Measurements from ENCODE around the gene ING1.
"Not testable (repeated sequence)": the region's sequence is repeated elsewhere in the genome, so short reads cannot be mapped to it uniquely, and the experiment has no call there.

Gene ING1

DNA sequence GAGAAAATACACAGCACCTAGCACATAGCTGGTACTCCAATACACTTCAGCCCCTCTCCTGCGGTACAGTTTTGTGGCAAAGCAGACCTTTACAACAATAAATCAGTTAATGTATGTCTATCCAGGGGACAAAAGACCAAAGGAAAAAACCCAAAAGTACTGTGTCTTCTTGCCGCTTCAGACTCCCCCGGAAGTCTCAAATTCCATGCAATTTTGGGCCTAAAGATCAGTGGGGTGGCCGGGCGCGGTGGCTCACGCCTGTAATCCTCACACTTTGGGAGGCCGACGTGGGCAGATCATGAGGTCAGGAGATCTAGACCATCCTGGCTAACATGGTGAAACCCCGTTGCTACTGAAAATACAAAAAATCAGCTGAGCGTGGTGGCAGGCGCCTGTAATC lies 23.8 kb upstream of the ING1 start:
- TF ChIP-seq, protein P1, sequence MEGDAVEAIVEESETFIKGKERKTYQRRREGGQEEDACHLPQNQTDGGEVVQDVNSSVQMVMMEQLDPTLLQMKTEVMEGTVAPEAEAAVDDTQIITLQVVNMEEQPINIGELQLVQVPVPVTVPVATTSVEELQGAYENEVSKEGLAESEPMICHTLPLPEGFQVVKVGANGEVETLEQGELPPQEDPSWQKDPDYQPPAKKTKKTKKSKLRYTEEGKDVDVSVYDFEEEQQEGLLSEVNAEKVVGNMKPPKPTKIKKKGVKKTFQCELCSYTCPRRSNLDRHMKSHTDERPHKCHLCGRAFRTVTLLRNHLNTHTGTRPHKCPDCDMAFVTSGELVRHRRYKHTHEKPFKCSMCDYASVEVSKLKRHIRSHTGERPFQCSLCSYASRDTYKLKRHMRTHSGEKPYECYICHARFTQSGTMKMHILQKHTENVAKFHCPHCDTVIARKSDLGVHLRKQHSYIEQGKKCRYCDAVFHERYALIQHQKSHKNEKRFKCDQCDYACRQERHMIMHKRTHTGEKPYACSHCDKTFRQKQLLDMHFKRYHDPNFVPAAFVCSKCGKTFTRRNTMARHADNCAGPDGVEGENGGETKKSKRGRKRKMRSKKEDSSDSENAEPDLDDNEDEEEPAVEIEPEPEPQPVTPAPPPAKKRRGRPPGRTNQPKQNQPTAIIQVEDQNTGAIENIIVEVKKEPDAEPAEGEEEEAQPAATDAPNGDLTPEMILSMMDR (IDR thresholded peaks at IDR 0.05; ENCODE audit: low read depth, low read length): no peak
- no peak for TF ChIP-seq EZH2phosphoT487 (IDR thresholded peaks at IDR 0.05; ENCODE audit: low read depth)
- Histone ChIP-seq H3K9ac (ENCODE audit: low read length) (no peak overlapping the region), H3K36me3 (replicated peaks; ENCODE audit: low read depth, low read length) (peaks cover 27% of the 10 kb centered on the region)

DNA sequence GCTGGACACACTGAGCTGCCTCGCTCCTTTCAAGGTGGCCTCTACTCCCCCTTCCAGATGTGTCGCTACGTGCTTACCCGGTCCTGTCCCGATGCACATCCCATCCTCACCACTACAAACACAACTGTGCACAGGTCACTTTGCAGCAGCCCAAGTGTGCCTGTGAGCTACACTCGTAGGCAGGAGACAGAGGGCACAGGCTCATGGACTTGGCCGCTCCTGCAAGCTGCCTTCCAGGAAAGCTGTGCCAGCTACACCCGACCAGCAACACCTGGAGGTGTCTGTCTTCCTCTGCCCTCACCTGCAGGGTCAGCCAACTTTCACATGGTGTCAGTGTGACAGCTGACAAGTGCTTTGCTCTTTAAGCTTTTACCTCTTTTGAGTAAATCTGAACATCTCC lies 23.0 kb upstream of the ING1 start:
- no peaks in the 10 kb centered on the region; the same call in 1 of the 2 replicates for H3K79me2 ChIP-seq (ENCODE audit: low read length)
- H3K4me1 ChIP-seq (ENCODE audit: low read length): no peaks in the 10 kb centered on the region
- H4K20me1 ChIP-seq (ENCODE audit: insufficient read depth, low read length): 0 out of 2 replicates have a peak, but pooled peaks cover 3% of the 10 kb centered on the region
- H3K4me2 ChIP-seq (ENCODE audit: low read length): no peak overlapping the region
- no peak overlapping the region for H3K9ac ChIP-seq (ENCODE audit: low read length)
- peaks cover 23% of the 10 kb centered on the region for H3K36me3 ChIP-seq (replicated peaks; ENCODE audit: low read depth, low read length)
- H2AFZ ChIP-seq (ENCODE audit: low read depth, low read length): no peak overlapping the region
- H3K4me3 ChIP-seq (ENCODE audit: low read length): no peak overlapping the region
- H3K9me3 ChIP-seq (ENCODE audit: insufficient read depth, low read length): no peaks in the 10 kb centered on the region
- H3K27ac ChIP-seq (ENCODE audit: low read length): no peak overlapping the region
- H3K27me3 ChIP-seq (ENCODE audit: low read depth, low read length): no peaks in the 10 kb centered on the region
- no peak for TF ChIP-seq EZH2phosphoT487 (IDR thresholded peaks at IDR 0.05; ENCODE audit: low read depth)
- TF ChIP-seq, protein P1 (IDR thresholded peaks at IDR 0.05; ENCODE audit: low read depth, low read length): no peak

More for the DNA sequence above, 23.8 kb upstream of the ING1 start:
- Histone ChIP-seq H3K4me3 (ENCODE audit: low read length) (no peak overlapping the region), H3K4me2 (ENCODE audit: low read length) (no peak overlapping the region), H3K9me3 (ENCODE audit: insufficient read depth, low read length) (no peaks in the 10 kb centered on the region), H3K27me3 (ENCODE audit: low read depth, low read length) (no peaks in the 10 kb centered on the region), H2AFZ (ENCODE audit: low read depth, low read length) (no peak overlapping the region), H3K27ac (ENCODE audit: low read length) (no peak overlapping the region), H3K79me2 (ENCODE audit: low read length) (no peaks in the 10 kb centered on the region; the same call in 1 of the 2 replicates), H3K4me1 (ENCODE audit: low read length) (no peaks in the 10 kb centered on the region), H4K20me1 (ENCODE audit: insufficient read depth, low read length) (0 out of 2 replicates have a peak, but pooled peaks cover 3% of the 10 kb centered on the region)

DNA sequence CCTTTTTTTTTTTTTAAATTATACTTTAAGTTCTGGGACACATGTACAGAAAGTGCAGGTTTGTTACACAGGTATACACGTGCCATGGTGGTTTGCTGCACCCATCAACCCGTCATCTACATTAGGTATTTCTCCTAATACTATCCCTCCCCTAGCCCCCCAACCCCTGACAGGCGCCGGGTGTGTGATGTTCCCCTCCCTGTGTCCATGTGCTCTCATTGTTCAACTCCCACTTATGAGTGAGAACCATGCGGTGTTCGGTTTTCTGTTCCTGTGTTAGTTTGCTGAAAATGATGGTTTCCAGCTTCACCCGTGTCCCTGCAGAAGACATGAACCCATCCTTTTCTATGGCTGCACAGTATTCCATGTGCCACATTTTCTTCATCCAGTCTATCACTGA lies 17.7 kb upstream of the ING1 start:
- not testable (repeated sequence) for H3K27ac ChIP-seq (ENCODE audit: low read length); H3K4me2 ChIP-seq (ENCODE audit: low read length); H3K9ac ChIP-seq (ENCODE audit: low read length); H3K27me3 ChIP-seq (ENCODE audit: low read depth, low read length); H3K4me3 ChIP-seq (ENCODE audit: low read length); H4K20me1 ChIP-seq (ENCODE audit: insufficient read depth, low read length); H2AFZ ChIP-seq (ENCODE audit: low read depth, low read length); H3K9me3 ChIP-seq (ENCODE audit: insufficient read depth, low read length); H3K4me1 ChIP-seq (ENCODE audit: low read length); H3K79me2 ChIP-seq (ENCODE audit: low read length)
- peaks cover 42% of the 10 kb centered on the region for H3K36me3 ChIP-seq (replicated peaks; ENCODE audit: low read depth, low read length)

DNA sequence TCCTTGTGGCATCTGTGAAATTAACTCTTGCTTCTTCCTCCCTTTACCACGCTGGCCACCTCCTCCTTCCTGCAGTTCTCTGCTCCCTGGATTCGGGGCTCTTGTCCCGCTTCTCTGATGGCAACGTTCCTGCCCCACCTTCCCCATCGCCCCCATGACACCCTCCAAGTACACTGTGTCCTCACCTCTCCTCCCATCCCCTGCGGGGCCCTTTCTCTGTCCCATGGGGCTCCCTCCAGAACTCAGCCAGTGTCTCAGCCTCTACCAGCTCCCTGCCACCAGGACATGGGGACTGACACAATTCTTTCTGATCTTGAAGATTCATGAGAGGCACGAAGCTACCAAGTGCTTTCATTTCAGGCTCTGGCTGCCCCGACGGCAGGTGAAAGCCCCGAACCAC lies 16.7 kb upstream of the ING1 start:
- no peaks in the 10 kb centered on the region for H3K27me3 ChIP-seq (ENCODE audit: low read depth, low read length)
- no peak overlapping the region for H3K4me2 ChIP-seq (ENCODE audit: low read length)
- TF ChIP-seq, protein P1 (IDR thresholded peaks at IDR 0.05; ENCODE audit: low read depth, low read length): no peak
- TF ChIP-seq EZH2phosphoT487 (IDR thresholded peaks at IDR 0.05; ENCODE audit: low read depth): no peak
- peaks cover 44% of the 10 kb centered on the region for H3K36me3 ChIP-seq (replicated peaks; ENCODE audit: low read depth, low read length)
- H3K27ac ChIP-seq (ENCODE audit: low read length): no peak overlapping the region
- peaks cover 6% of the 10 kb centered on the region; the same call in 1 of the 2 replicates for H3K4me1 ChIP-seq (ENCODE audit: low read length)
- peaks cover 9% of the 10 kb centered on the region; the same call in 1 of the 2 replicates for H3K79me2 ChIP-seq (ENCODE audit: low read length)
- no peak overlapping the region for H3K4me3 ChIP-seq (ENCODE audit: low read length)
- no peaks in the 10 kb centered on the region for H3K9me3 ChIP-seq (ENCODE audit: insufficient read depth, low read length)
- no peak overlapping the region for H3K9ac ChIP-seq (ENCODE audit: low read length)
- peaks cover 9% of the 10 kb centered on the region; the same call in 1 of the 2 replicates for H4K20me1 ChIP-seq (ENCODE audit: insufficient read depth, low read length)
- no peak overlapping the region for H2AFZ ChIP-seq (ENCODE audit: low read depth, low read length)

All from OCI-LY3 (cell line).